GM18499 (cell line): ENCODE results near the gene BICRA.
"Not testable (repeated sequence)": the region's sequence is repeated elsewhere in the genome, so short reads cannot be mapped to it uniquely, and the experiment has no call there.

Experiments
- ATAC-seq: cut with Tn5 transposase; IDR thresholded peaks from one replicate; pipeline ENCODE4 v1.9.1; 2021; ENCODE audit warnings: moderate number of reproducible peaks; ENCODE audit not compliant: insufficient read depth, unreplicated experiment

BICRA gene

GRCh38 chr19:47735131-47735530, 126.2 kb downstream of the BICRA start:
- no peak for ATAC-seq

GRCh38 chr19:47740866-47741519, 132.1 kb downstream of the BICRA start:
- ATAC-seq: no peak

- no peak for ATAC-seq
Measured at GRCh38 chr19:47741544-47742140, 132.7 kb downstream of the BICRA start.

- ATAC-seq: no peak
Measured at GRCh38 chr19:47742634-47743033, 133.7 kb downstream of the BICRA start.

- no peak for ATAC-seq
Measured at GRCh38 chr19:47745010-47745901, 136.3 kb downstream of the BICRA start, which contains the start of gene NOP53. Gene NOP53, plus strand, starts transcription at chr19:47745546. Its CDS starts 14 bp downstream, at chr19:47745560.

- not testable (repeated sequence) for ATAC-seq
Measured at GRCh38 chr19:47746129-47746528, 137.2 kb downstream of the BICRA start.

- ATAC-seq: no peak
Measured at GRCh38 chr19:47749326-47749725, 140.4 kb downstream of the BICRA start.

- no peak for ATAC-seq
Measured at GRCh38 chr19:47750752-47751151, 141.8 kb downstream of the BICRA start.

- no peak for ATAC-seq
Measured at GRCh38 chr19:47752440-47753211, 143.7 kb downstream of the BICRA start.
